ENCODE data around the gene GGCX.
A peak's percentile ranks its signal among the peaks of the same experiment; 100 is the strongest.
"Not testable (repeated sequence)": the region's sequence is repeated elsewhere in the genome, so short reads cannot be mapped to it uniquely, and the experiment has no call there.

GGCX gene

DNA sequence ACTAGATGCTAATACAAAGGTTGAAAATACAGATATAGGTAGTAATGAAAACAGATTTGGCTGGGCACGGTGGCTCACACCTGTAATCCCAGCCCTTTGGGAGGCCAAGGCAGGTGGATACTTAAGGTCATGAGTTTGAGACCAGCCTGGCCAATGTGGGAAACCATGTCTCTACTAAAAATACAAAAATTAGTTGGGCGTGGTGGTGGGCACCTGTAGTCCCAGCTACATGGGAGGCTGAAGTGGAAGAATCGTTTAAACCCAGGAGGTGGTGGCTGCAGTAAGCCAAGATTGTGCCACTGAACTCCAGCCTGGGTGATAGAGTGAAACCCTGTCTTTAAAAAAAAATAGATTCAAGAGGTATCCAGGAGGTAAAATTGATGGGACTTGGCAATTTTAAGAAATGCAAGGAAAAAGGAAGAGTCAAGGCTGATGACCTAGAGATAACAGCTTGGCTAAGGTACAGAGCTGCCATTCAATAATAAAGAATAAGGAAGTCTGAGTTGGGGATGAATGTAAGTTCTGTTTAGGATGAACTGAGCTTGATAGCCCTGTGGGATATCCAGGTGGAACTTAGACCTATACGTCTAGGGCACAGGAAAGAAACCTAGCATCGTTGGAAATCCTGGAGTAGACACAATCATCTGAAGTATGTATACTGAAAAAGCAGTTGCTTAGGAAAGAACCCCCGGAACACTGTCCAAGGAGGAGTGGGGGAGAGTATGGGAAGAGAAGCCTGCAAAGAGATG is 13.3 kb downstream of the GGCX start:
- DNase-seq (ENCODE audit: low read depth), result no peak
- TF ChIP-seq, protein P1, sequence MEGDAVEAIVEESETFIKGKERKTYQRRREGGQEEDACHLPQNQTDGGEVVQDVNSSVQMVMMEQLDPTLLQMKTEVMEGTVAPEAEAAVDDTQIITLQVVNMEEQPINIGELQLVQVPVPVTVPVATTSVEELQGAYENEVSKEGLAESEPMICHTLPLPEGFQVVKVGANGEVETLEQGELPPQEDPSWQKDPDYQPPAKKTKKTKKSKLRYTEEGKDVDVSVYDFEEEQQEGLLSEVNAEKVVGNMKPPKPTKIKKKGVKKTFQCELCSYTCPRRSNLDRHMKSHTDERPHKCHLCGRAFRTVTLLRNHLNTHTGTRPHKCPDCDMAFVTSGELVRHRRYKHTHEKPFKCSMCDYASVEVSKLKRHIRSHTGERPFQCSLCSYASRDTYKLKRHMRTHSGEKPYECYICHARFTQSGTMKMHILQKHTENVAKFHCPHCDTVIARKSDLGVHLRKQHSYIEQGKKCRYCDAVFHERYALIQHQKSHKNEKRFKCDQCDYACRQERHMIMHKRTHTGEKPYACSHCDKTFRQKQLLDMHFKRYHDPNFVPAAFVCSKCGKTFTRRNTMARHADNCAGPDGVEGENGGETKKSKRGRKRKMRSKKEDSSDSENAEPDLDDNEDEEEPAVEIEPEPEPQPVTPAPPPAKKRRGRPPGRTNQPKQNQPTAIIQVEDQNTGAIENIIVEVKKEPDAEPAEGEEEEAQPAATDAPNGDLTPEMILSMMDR (IDR thresholded peaks at IDR 0.05; ENCODE audit: control insufficient read depth, insufficient read depth, low read depth, low read length, missing control alignments), result no peak
- no peak overlapping the region for H3K4me3 ChIP-seq (ENCODE audit: control insufficient read depth, low read depth, low read length)

GRCh38 chr2:85547089-85547858 is 14.0 kb downstream of the GGCX start:
- H3K4me3 ChIP-seq (ENCODE audit: control insufficient read depth, low read depth, low read length), result no peak overlapping the region
- no peak for DNase-seq (ENCODE audit: low read depth)
- TF ChIP-seq, protein P1 (IDR thresholded peaks at IDR 0.05; ENCODE audit: control insufficient read depth, insufficient read depth, low read depth, low read length, missing control alignments), result no peak

DNA sequence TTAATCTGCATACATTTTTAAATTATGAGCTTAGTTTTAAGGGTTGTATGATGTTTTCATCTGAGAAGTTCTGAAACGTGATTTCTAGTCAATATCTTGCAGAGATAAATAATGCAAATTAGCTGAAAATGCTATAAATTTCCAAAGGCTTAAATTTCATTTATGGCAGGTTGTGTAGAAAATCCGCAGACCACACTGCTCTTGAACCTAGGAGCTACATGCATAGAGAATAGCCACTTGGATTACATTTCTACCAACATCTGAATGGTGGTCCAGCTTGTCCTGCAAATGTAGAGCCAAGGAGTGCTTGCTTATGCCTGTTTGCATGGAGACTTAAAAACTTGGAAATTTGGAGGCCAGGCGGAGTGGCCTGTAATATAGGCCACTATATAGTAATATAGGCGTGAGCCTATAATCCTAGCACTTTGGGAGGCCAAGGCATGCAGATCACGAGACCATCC is 15.5 kb downstream of the GGCX start:
- DNase-seq (ENCODE audit: low read depth), result no peak
- H3K4me3 ChIP-seq (ENCODE audit: control insufficient read depth, low read depth, low read length), result no peak overlapping the region
- TF ChIP-seq, protein P1 (IDR thresholded peaks at IDR 0.05; ENCODE audit: control insufficient read depth, insufficient read depth, low read depth, low read length, missing control alignments), result no peak

- H3K4me3 ChIP-seq (ENCODE audit: control insufficient read depth, low read depth, low read length); DNase-seq (ENCODE audit: low read depth): not testable (repeated sequence)
Measured at GRCh38 chr2:85544915-85545779, 16.1 kb downstream of the GGCX start.

DNA sequence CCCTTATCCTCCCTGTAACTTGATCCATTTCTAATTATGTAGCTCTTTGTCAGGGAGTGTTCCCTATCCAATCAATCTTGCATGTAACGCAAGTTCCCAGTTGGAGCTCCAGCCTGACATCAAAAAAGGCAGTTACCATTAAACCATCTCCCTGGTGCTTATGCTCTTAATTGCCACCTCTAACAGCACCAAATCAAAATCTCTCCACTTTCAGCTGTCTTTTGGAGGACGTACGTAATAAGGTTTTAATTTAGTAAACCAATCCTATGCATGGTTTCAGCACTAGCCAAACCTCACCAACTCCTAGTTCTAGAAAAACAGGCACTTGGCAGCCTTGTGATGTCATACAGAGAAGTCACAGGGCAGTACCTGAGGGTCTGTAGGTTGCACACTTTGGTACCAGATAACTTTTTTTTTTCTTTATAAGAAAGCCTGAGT is 17.0 kb downstream of the GGCX start:
- DNase-seq (ENCODE audit: low read depth); H3K4me3 ChIP-seq (ENCODE audit: control insufficient read depth, low read depth, low read length): not testable (repeated sequence)

- no peak overlapping the region; the same call in 1 of the 2 replicates for H3K4me3 ChIP-seq (ENCODE audit: control insufficient read depth, low read depth, low read length)
- DNase-seq (ENCODE audit: low read depth), result no peak
- TF ChIP-seq, protein P1 (IDR thresholded peaks at IDR 0.05; ENCODE audit: control insufficient read depth, insufficient read depth, low read depth, low read length, missing control alignments), result no peak
Measured at GRCh38 chr2:85542777-85543176, 18.5 kb downstream of the GGCX start.

DNA sequence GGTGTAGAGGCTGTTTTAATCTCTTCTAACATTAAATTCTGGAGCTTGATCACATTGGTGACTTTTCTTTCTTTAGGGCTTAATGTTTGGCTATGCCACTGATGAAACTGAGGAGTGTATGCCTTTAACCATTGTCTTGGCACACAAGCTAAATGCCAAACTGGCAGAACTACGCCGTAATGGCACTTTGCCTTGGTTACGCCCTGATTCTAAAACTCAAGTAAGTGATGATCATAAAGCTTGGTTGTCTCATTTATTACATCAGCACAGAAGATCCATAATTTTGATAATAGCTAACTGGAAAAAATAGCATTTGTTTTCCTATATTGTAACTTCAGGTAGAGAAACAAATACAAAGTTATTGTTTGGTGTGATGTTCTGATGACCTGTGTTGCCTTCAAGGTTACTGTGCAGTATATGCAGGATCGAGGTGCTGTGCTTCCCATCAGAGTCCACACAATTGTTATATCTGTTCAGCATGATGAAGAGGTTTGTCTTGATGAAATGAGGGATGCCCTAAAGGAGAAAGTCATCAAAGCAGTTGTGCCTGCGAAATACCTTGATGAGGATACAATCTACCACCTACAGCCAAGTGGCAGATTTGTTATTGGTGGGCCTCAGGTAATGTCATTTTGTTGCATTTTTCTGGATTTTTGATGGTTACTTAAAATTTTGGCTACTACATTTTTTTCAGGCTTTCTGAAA is 19.4 kb downstream of the GGCX start:
- H3K4me3 ChIP-seq (ENCODE audit: control insufficient read depth, low read depth, low read length), result peak overlapping the region; percentile 92
- TF ChIP-seq, protein P1 (IDR thresholded peaks at IDR 0.05; ENCODE audit: control insufficient read depth, insufficient read depth, low read depth, low read length, missing control alignments), result no peak
- no peak for DNase-seq (ENCODE audit: low read depth)

Data from AG09309 (cell line).